Measurements from ENCODE around the gene FBXO36.

- no peak for TF ChIP-seq CSDC2 (CRISPR knock-in tag; IDR thresholded peaks at IDR 0.05)
- TF ChIP-seq PPARA (CRISPR knock-in tag; IDR thresholded peaks at IDR 0.05; ENCODE audit: borderline replicate concordance) = no peak
- TF ChIP-seq, protein P1, sequence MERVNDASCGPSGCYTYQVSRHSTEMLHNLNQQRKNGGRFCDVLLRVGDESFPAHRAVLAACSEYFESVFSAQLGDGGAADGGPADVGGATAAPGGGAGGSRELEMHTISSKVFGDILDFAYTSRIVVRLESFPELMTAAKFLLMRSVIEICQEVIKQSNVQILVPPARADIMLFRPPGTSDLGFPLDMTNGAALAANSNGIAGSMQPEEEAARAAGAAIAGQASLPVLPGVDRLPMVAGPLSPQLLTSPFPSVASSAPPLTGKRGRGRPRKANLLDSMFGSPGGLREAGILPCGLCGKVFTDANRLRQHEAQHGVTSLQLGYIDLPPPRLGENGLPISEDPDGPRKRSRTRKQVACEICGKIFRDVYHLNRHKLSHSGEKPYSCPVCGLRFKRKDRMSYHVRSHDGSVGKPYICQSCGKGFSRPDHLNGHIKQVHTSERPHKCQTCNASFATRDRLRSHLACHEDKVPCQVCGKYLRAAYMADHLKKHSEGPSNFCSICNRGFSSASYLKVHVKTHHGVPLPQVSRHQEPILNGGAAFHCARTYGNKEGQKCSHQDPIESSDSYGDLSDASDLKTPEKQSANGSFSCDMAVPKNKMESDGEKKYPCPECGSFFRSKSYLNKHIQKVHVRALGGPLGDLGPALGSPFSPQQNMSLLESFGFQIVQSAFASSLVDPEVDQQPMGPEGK (CRISPR knock-in tag; IDR thresholded peaks at IDR 0.05; ENCODE audit: borderline replicate concordance) = no peak
- TF ChIP-seq ZNF8 (CRISPR knock-in tag; IDR thresholded peaks at IDR 0.05) = no peak
- TF ChIP-seq RARB (CRISPR knock-in tag; IDR thresholded peaks at IDR 0.05) = no peak
- TF ChIP-seq CREB5 (CRISPR knock-in tag; IDR thresholded peaks at IDR 0.05; ENCODE audit: low read depth) = no peak
- no peak for TF ChIP-seq ZNF565 (CRISPR knock-in tag; conservative IDR thresholded peaks at IDR 0.05; ENCODE audit: low read depth)
- no peak for TF ChIP-seq SNAI2 (CRISPR knock-in tag; IDR thresholded peaks at IDR 0.05)
- TF ChIP-seq, protein P2, sequence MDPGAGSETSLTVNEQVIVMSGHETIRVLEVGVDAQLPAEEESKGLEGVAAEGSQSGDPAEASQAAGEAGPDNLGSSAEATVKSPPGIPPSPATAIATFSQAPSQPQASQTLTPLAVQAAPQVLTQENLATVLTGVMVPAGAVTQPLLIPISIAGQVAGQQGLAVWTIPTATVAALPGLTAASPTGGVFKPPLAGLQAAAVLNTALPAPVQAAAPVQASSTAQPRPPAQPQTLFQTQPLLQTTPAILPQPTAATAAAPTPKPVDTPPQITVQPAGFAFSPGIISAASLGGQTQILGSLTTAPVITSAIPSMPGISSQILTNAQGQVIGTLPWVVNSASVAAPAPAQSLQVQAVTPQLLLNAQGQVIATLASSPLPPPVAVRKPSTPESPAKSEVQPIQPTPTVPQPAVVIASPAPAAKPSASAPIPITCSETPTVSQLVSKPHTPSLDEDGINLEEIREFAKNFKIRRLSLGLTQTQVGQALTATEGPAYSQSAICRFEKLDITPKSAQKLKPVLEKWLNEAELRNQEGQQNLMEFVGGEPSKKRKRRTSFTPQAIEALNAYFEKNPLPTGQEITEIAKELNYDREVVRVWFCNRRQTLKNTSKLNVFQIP (CRISPR knock-in tag; IDR thresholded peaks at IDR 0.05; ENCODE audit: borderline replicate concordance, low read depth) = no peak
Measured at GRCh38 chr2:229917793-229918192, 4.5 kb upstream of the FBXO36 start.

All from SK-N-SH treated with all-trans-retinoic acid at 6 μM for 48 hours (cell line).